HepG2 (cell line): ENCODE results near the gene FAIM2. TPM values are rescaled to one million over a fixed set of nuclear protein-coding genes. Genes with fewer than 3 reads are reported as not detected.
A peak's percentile ranks its signal among the peaks of the same experiment; 100 is the strongest.

ENCODE experiments used
- ARID2 ChIP-seq: sonication (generic); formaldehyde crosslinking; IDR thresholded peaks from 2 replicates; pipeline ENCODE4 v1.8.1; 2022; ENCODE audit warnings: mild to moderate bottlenecking, missing genetic modification reagents, borderline replicate concordance
- BCL3 ChIP-seq: sonication (generic); formaldehyde crosslinking; IDR thresholded peaks from 2 replicates; pipeline ENCODE4 v1.5.1; 2020; ENCODE audit warnings: mild to moderate bottlenecking, missing genetic modification reagents, moderate library complexity
- FOXA1 ChIP-seq, 2 experiments: fragments of 450-650 bp in 1 of 2; sonication (generic) in 1 of 2; formaldehyde crosslinking in 1 of 2; IDR thresholded peaks; 2 replicates each; pipeline versions ENCODE4 v1.4.0 to v1.6.1; 2016 to 2020; ENCODE audit warnings: missing genetic modification reagents in 1 of 2
- KAT8 ChIP-seq: IDR thresholded peaks from 2 replicates; pipeline ENCODE4 v1.6.1; 2016; ENCODE audit warnings: missing genetic modification reagents, missing compliant biosample characterization
- SNAPC5 ChIP-seq: sonication (generic); formaldehyde crosslinking; IDR thresholded peaks from 2 replicates; pipeline ENCODE4 v1.8.1; 2023; ENCODE audit warnings: mild to moderate bottlenecking, missing genetic modification reagents, borderline replicate concordance
- SOX13 ChIP-seq, 3 experiments: fragments of 450-650 bp in 1 of 3; sonication (generic) in 1 of 3; formaldehyde crosslinking in 1 of 3; IDR thresholded peaks in 2 of 3; conservative IDR thresholded peaks in 1 of 3; 2 replicates each; pipeline versions ENCODE4 v1.5.0 to v1.6.1; 2016 to 2020; ENCODE audit warnings: antibody characterized with exemption in 1 of 3, mild to moderate bottlenecking in 1 of 3, missing compliant biosample characterization in 1 of 3, missing genetic modification reagents in 1 of 3, moderate library complexity in 1 of 3
- SOX6 ChIP-seq, 2 experiments: fragments of 450-650 bp in 1 of 2; sonication (generic) in 1 of 2; formaldehyde crosslinking in 1 of 2; IDR thresholded peaks; 2 replicates each; pipeline versions ENCODE4 v1.4.0 to v1.6.1; 2017 to 2020; ENCODE audit warnings: antibody characterized with exemption in 1 of 2, mild to moderate bottlenecking in 1 of 2, missing genetic modification reagents in 1 of 2
- SP4 ChIP-seq: sonication (generic); formaldehyde crosslinking; IDR thresholded peaks from 2 replicates; pipeline ENCODE4 v1.8.1; 2023; ENCODE audit warnings: mild to moderate bottlenecking, missing genetic modification reagents
- TBX2 ChIP-seq: sonication (generic); formaldehyde crosslinking; IDR thresholded peaks from 2 replicates; pipeline ENCODE4 v1.5.0; 2020; ENCODE audit warnings: missing genetic modification reagents, mild to moderate bottlenecking, borderline replicate concordance
- TCF7L2 ChIP-seq: IDR thresholded peaks from 2 replicates; pipeline ENCODE4 v1.6.1; 2011; ENCODE audit warnings: mild to moderate bottlenecking, low read depth, low read length, moderate library complexity
- XBP1 ChIP-seq: sonication (generic); formaldehyde crosslinking; IDR thresholded peaks from 2 replicates; pipeline ENCODE4 v1.5.0; 2020; ENCODE audit warnings: missing genetic modification reagents
- ZSCAN31 ChIP-seq: sonication (generic); formaldehyde crosslinking; IDR thresholded peaks from 2 replicates; pipeline ENCODE4 v1.5.0; 2020; ENCODE audit warnings: low read depth, mild to moderate bottlenecking, missing genetic modification reagents
- polyA plus RNA-seq, 8 experiments: library from polyadenylated mRNA; depleted of rRNA in 3 of 8; stranded (reverse) in 7 of 8; unstranded in 1 of 8; fragments of >200 nt; fragmentation: Illumina TruSeq in 4 of 8; extraction: Trizol in 4 of 8; gene quantifications; 2 replicates each; pipeline versions ENCODE4 v1.2.1 to v1.2.3, GENCODE V29; 2011 to 2016; ENCODE audit warnings: low read depth in 4 of 8, missing spikeins in 1 of 8, mixed read lengths in 1 of 8; ENCODE audit not compliant: insufficient read depth in 1 of 8
- total RNA-seq, 5 experiments: library from RNA; depleted of rRNA; stranded (reverse); fragments of >200 nt; fragmentation: Illumina TruSeq; extraction: Trizol; gene quantifications; 2 replicates each; pipeline ENCODE4 v1.2.3, GENCODE V29; 2016; ENCODE audit warnings: low read depth in 1 of 5
- TF ChIP-seq, protein P1 (sequence below), 2 experiments: sonication (generic) in 1 of 2; formaldehyde crosslinking in 1 of 2; IDR thresholded peaks; 2 replicates each; pipeline versions ENCODE4 v1.6.1 to v1.9.0; 2014 to 2022; ENCODE audit warnings: antibody characterized with exemption in 1 of 2, borderline replicate concordance in 1 of 2, inconsistent platforms in 1 of 2, low read depth in 1 of 2, missing genetic modification reagents in 1 of 2

Gene FAIM2
- total and polyA plus RNA-seq, 2 of the 13 experiments (the other 11 are each of a cell fraction or from before 2014, with no cell fraction given), result not detected

GRCh38 chr12:49887536-49888401 is 15.9 kb downstream of the FAIM2 start (continued):
- TF ChIP-seq, protein P1, sequence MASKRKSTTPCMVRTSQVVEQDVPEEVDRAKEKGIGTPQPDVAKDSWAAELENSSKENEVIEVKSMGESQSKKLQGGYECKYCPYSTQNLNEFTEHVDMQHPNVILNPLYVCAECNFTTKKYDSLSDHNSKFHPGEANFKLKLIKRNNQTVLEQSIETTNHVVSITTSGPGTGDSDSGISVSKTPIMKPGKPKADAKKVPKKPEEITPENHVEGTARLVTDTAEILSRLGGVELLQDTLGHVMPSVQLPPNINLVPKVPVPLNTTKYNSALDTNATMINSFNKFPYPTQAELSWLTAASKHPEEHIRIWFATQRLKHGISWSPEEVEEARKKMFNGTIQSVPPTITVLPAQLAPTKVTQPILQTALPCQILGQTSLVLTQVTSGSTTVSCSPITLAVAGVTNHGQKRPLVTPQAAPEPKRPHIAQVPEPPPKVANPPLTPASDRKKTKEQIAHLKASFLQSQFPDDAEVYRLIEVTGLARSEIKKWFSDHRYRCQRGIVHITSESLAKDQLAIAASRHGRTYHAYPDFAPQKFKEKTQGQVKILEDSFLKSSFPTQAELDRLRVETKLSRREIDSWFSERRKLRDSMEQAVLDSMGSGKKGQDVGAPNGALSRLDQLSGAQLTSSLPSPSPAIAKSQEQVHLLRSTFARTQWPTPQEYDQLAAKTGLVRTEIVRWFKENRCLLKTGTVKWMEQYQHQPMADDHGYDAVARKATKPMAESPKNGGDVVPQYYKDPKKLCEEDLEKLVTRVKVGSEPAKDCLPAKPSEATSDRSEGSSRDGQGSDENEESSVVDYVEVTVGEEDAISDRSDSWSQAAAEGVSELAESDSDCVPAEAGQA (IDR thresholded peaks at IDR 0.05; ENCODE audit: low read depth), result no peak
- TF ChIP-seq, protein P1 (CRISPR knock-in tag; IDR thresholded peaks at IDR 0.05; ENCODE audit: borderline replicate concordance), result no peak
- TF ChIP-seq ZSCAN31 (CRISPR knock-in tag) (no peak), FOXA1 (IDR thresholded peaks at IDR 0.05) (no peak), FOXA1 (CRISPR knock-in tag; IDR thresholded peaks at IDR 0.05) (peak; percentile 92), KAT8 (CRISPR knock-in tag) (no peak), TBX2 (CRISPR knock-in tag) (0 out of 2 replicates have a peak, but pooled peaks have one; percentile 28), TCF7L2 (no peak), XBP1 (CRISPR knock-in tag) (no peak), SOX6 (IDR thresholded peaks at IDR 0.05) (no peak), SOX6 (CRISPR knock-in tag; IDR thresholded peaks at IDR 0.05) (peak; percentile 76; the same call in 1 of the 2 replicates), SNAPC5 (no peak), SP4 (CRISPR knock-in tag) (no peak), ARID2 (no peak), BCL3 (no peak), SOX13 (IDR thresholded peaks at IDR 0.05) (peak; percentile 71), SOX13 (CRISPR knock-in tag; conservative IDR thresholded peaks at IDR 0.05 in 1 of 2, IDR thresholded peaks at IDR 0.05 in 1 of 2) (peak in 1 of 2 experiments; percentile 84; a peak in 2 of 4 replicates)
